ENCODE data around the gene WBP2NL.

WBP2NL gene

GRCh38 chr22:42074132-42074811, 75.7 kb downstream of the WBP2NL start, which contains the start of gene PHETA2:
PHETA2 (plus strand) TSS chr22:42074248; CDS start chr22:42077294, 3,046 bp downstream.
- no peak for DNase-seq

GRCh38 chr22:42074846-42075676, 76.5 kb downstream of the WBP2NL start:
- DNase-seq: no peak

- DNase-seq: no peak
Measured at GRCh38 chr22:42076764-42077485, 78.3 kb downstream of the WBP2NL start.

- DNase-seq: no peak
Measured at GRCh38 chr22:42077486-42078125, 79.0 kb downstream of the WBP2NL start.
